Limb (tissue), 2 donors: ENCODE measurements around the gene TYMP.

Experiments
- DNase-seq, 2 donors: peaks; one replicate each; pipeline ENCODE4 v3.0.0-alpha.2; 2016; ENCODE audit errors: extremely low spot score in 2 of 2

The TYMP gene

DNA sequence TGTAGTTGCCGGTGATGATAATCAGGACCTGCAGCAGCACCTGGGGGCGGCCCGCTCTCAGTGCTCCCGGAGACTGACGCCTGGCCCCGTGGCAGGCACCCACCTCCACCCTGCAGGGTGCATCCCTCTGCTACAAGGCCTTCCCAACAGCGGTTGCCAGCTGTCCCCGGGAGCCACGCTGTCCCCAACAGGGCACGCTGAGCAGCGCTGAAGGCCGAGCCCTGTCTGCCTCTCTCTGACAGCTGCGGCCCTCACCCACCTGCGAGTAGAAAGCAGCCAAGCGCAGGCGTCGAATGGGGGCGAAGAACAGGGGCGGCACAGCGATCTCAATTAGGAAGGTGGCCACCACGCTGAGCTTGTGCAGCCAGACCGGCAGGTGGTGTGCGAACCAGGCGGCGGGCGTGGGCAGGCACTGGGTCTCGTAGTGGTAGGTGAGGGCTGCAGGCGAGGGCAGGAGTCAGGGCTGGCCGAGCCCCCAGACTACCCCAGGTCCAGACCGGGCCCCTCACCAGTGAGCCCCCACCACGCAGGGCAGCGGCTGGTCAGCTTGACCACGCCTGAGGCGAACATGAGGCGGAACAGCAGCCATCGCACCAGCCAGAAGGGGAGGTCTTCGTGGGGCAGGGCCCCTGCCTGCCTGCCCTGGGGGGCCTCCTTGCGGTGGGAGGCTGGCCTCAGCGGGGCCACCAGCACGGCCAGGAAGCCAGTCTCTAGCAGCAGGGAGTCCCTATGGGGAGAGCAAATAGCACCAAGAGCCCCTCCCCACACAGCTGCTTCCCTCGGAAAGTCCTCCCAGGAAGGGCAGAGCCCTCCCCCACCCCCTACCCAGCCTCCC is 23.8 kb downstream of the TYMP start:
- peak in 1 of 2 donors; percentile 30 for DNase-seq

DNA sequence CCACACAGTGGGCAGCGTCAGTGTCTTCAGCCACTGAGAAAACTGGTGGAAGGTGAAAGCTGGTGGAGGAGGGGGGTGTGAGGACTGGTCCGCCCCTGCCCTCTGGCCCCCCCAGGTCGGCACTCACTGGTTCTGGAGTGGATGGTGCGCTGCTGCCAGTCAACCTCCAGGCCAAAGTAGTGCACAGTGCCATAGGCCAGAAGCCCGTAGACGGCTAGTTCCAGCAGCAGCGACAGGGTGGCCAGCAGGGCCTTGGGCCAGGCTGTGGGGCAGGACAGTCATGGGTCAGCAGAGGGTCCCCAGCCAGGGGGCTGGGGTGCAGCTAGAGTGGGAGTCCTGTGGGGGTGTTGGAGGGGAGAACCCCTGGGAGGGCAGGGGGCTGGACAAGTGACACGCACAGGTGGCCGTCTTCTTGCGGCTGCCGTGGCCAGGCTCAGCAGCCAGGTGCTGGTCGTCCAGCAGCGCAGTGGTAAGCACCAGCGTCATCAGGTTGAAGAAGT is 24.5 kb downstream of the TYMP start:
- peak in 1 of 2 donors; percentile 30 for DNase-seq

- peak in 1 of 2 donors; percentile 34 for DNase-seq
Measured at GRCh38 chr22:50504369-50505211, 25.2 kb downstream of the TYMP start.

DNA sequence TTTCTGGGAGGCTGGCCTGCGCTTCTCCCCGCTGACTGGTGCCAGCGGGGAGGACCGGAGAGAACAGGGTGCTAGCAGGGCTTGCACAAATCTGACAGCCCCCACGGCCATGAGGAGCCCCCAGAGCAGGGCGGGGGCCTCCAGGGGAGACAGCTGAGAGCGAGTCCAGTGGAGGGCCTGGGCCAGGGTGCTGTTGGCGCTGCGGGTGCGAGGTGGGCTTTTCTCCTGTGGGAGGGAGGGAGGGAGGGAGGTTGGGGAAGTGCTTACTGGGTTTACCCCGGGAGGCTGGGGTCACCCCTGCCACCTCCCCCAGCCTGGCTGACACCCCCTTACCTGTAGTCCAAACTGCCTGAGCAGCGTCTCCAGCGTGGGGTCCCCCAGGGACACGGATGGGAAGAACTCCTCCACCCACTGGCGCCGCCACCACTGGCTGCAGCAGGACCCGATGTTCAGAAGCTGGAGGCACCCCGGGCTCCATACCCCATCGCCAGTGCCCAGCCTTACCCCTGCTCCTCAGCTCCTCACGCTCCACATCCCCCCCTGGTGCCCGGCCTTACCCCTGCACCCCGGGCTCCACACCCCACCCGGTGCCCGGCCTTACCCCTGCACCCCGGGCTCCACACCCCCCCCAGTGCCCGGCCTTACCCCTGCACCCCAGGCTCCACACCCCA is 26.2 kb downstream of the TYMP start:
- DNase-seq, result peak in 1 of 2 donors; percentile 35

DNA sequence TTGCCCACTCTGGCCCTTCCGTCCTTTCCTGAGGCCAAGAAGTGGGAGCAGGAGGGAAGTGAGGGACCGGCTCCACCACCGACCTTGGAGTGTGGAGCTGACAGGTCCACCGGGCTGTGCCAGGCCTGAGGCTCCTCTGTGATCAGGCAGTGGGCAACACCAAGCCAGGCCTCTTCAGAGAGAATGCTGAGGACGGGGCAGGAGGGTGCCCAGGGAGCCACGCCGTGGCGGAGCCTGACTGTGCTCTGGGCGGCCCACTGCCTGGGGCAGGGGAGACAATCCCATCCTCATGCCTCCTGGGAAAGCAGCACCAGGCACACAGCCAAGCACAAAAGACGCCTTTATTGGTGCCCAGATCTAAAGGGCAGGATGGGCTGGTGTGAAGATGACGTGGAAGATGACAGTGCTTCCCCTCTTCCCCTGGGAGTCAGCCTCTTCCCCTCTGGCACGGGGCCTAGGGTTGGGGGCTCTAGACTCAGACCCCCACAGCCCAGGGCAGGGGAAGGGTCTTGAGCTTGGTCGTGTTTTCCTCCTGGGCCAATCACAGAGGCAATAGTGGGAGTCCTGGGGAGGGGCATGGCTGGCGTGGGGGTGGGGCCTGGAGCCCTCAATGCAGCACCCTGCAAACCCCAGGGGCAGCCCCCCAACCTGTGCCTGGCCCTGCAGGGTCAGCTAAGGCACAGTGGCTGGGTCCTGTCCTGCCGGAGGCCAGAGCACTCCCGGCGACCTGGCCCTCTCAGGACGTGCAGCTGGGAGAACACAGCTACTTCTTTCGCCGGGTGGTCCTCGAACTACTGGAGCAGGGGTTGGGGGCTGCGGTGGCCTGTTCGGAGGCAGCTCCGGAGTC is 27.0 kb downstream of the TYMP start:
- DNase-seq, result no peak

DNA sequence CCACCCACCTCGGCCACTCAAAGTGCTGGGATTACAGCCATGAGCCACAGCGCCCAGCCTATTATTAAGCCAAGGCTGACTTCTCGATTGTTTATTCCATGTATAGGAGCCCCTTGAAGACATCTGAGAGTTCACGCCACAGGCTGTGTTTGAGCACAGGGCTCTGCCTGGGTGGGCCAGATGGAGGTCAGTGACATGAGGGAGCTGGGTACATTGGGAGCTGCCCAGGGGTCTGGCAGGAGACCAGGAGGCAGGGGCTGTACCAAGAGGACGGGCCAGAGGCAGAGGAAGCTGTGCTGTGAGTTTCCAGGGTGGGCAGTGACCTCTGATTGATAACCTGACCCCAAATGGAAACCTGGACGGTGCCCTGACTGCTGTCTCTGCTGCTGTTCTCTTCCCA is 27.7 kb downstream of the TYMP start:
- no peak for DNase-seq

DNA sequence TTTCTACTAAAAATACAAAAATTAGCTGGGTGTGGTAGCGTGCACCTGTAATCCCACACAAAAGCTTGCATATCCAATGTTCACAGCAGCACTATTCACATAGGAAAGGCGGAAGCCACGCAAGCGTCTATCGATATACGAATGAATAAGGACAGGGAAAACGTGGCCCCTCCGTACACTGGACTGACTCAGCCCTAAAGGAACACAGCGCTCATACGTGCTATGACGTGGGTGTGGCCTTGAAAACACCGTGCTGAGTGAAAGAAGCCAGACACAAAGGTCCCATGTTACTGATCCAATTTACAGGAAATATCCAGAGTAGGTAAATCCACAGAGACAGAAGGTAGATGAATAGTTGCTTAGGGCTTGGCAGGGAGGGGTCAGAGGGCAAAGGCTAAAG is 29.4 kb downstream of the TYMP start:
- no peak for DNase-seq

DNA sequence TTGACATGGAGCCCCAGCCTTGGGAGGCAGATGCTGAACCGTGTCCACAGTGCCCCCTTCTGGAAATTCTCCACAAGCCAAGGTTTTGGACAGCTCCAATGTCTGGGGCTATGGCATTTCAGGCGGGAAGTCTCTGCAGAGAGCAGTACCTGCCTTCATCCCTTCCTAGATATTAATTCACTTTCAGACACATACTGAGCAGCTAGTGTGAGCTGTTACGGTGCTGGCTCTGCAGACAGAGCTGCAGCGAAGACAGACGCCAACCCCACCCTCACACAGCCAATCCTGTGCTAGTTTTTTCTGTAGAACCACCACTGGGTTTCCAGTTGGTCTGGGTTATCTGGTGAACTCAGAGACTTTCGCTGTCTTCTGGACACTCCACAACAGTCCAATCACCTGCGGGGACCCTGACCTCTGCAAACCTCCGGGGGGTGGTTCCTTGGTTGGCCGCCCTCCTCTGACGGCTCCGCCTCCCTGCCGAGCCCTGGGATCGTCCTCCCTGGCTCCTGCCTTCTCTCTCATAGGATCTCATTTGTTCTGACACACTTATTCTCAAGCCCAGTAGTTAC is 31.4 kb downstream of the TYMP start:
- peak in 1 of 2 donors; percentile 51 for DNase-seq

- DNase-seq, result no peak
Measured at GRCh38 chr22:50497093-50497492, 32.7 kb downstream of the TYMP start.

DNA sequence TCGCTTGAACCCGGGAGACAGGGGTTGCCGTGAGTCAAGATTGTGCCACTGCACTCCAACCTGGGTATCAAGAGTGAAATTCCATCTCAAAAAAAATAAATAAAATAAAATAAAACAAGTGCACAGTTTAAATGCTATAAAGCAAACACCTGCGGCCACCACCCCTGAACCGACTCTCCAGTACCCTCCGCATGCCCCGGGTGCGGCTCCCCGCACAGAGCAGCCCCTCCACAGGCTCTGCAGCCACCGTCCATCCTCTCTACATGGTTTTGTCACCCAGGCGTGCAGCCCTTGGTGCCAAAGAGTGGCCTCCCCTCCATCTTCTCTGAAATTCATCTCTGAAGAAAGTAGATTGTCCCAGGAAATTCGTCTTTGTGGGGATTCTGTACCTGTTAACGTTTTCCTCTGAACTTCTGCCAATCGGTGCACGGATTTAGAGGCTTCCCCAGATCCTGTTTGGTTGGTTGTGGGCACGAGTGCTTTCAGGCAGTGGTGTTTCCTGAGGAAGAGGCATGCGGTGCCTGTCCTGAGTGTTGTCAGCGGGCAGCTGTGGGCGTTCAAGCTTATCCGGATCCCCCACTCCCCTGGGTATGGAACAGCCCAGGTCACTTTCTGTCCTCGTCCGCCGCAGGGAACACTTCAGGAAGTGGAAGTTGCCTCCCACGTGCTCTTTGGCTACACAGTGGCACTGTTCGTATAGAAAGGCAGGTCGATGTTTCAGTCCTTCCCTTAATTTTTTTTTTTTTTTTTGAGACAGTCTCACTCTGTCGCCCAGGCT is 39.1 kb downstream of the TYMP start:
- no peak for DNase-seq

DNA sequence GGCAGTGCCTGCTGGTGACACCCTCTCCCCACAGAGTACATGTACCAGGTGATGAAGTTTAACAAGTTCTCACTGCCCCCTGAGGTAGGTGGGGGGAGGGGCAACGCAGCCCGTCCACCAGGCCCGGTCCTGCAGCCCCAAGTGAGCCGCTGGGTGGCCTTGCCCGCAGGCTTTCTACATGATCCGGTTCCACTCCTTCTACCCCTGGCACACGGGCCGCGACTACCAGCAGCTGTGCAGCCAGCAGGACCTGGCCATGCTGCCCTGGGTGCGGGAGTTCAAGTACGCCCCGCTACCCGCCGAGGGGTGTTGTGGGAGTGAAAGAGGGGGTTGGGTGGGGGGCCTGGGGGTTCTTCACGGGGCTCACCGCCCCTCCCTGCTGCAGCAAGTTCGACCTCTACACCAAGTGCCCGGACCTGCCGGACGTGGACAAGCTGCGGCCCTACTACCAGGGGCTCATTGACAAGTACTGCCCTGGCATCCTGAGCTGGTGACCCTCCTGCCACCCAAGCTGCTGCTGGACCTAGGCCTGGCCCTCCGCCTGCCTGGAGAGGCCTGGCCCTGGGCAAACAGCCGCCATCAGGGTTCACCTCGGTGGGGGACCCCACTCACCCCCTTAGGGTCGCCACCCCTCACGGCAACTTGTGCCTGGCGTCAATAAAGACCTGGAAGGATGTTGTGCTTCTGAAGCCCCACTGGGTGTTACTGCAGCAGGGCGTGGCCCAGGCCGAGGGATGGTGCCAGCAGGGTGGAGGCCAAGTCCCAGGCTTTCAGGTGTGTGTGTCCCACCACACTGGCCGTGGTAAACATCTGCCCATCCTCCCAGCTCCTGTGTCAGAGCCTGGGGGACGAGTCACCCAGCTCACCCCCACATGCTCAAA is 40.2 kb downstream of the TYMP start:
- DNase-seq, result peak in 1 of 2 donors; percentile 19

DNA sequence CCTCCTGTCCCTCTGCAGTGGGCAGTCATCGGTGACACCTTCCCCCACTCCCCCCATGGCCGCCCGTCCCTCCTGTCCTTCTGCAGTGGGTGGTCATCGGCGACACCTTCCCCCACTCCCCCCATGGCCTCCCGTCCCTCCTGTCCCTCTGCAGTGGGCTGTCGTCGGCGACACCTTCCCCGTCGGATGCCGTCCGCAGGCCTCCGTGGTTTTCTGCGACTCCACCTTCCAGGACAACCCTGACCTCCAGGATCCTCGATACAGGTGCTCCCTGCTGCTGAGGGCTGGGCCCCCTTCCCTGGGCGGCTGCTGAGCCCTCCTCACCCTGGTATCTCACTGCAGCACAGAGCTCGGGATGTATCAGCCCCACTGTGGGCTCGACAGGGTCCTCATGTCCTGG is 40.9 kb downstream of the TYMP start:
- peak in 1 of 2 donors; percentile 23 for DNase-seq

DNA sequence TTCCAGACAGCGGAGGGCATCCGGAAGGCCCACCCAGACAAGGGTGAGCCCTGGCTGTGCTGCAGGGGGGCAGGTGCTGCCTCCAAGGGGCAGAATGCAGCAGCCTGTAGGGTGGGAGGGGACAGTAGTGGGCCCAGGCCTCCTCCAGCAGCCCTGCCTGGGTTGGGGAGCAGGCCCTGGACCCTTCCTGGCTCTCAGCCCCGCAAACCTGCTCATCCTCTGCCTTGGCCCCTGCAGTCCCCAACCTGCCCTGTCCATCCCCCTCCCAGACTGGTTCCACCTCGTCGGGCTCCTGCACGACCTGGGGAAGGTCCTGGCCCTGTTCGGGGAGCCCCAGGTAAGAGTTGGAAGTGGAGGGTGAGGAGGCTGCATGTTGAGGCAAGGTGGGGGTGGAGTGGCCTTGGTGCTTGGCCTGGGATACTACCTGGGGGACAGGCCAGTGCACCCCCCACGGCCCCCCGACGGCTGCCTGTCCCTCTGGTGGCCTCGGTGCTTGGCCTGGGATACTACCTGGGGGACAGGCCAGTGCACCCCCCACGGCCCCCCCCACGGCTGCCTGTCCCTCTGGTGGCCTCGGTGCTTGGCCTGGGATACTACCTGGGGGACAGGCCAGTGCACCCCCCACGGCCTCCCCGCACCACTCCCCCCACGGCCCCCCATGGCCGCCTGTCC is 41.7 kb downstream of the TYMP start:
- DNase-seq, result peak in 1 of 2 donors; percentile 20

- DNase-seq, result peak in 1 of 2 donors; percentile 20
Measured at GRCh38 chr22:50487290-50488005, 42.4 kb downstream of the TYMP start.

- DNase-seq, result no peak
Measured at GRCh38 chr22:50486561-50487289, 43.1 kb downstream of the TYMP start, which contains the start of gene MIOX. Gene MIOX, plus strand, starts transcription at chr22:50486859. Its CDS starts 39 bp downstream, at chr22:50486898.
